Measurements from ENCODE around the gene REXO2.

Gene REXO2

DNA sequence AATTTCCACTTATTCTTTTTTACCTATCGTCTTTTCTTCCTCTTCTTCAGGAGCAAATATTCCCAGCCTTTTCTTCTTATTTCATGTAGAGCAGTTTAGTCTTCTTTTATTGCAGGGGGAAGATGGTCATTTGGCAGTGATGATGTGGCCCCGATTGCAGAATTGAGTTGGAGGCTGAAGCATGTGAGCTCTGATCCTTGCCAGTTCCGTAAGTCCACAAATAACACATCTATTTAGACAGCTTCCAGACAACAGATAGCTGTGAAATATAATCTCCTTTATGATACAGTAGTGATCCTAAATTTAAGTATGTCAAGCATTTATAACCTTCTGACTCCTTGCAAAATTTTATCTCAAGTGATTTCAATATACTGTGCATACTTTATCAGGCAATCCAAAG is 27.5 kb downstream of the REXO2 start:
- CTCF ChIA-PET: interaction anchor here (0.9 kb wide), 1 partner anchor 40 kb away, joined by 3 read pairs; no protein-coding TSS in a partner anchor

DNA sequence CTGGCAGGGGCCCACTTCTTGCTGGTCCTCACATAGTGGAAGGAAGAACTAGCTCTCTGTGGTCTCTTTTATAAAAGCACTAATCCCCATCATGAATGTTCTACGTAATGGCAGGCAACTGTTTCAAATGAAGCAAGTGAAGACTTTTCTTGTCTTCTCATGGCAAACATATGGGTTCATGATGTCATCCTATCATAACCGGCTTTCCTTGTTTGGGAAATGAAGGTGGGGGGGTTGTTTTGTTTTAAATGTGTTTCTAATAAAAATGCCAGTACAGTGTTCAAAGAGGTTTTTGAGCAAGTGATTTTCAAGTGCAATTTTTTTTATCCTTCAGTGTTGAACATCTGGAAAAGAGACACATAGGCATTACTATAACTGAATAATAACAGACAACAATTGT is 33.4 kb downstream of the REXO2 start:
- Histone ChIP-seq H3K36me3 (ENCODE audit: control insufficient read depth in 2 of 2, insufficient read depth in 1 of 2, low read length in 2 of 2) (no peaks in the 10 kb centered on the region), H3K9me3 (ENCODE audit: control insufficient read depth, insufficient read depth, low read depth, low read length) (no peaks in the 10 kb centered on the region), H3K4me1 (ENCODE audit: control insufficient read depth, insufficient read depth, low read length) (no peaks in the 10 kb centered on the region), H3K4me3 (ENCODE audit: low read depth, low read length) (no peak overlapping the region), H3K27ac (ENCODE audit: extremely low read depth, low read depth, low read length) (no peak overlapping the region)
- TF ChIP-seq BCL11A (tag by site-specific recombination; IDR thresholded peaks at IDR 0.05; ENCODE audit: low read depth) (no peak), ZNF501 (tag by site-specific recombination; IDR thresholded peaks at IDR 0.05) (no peak)
- TF ChIP-seq, protein P1, sequence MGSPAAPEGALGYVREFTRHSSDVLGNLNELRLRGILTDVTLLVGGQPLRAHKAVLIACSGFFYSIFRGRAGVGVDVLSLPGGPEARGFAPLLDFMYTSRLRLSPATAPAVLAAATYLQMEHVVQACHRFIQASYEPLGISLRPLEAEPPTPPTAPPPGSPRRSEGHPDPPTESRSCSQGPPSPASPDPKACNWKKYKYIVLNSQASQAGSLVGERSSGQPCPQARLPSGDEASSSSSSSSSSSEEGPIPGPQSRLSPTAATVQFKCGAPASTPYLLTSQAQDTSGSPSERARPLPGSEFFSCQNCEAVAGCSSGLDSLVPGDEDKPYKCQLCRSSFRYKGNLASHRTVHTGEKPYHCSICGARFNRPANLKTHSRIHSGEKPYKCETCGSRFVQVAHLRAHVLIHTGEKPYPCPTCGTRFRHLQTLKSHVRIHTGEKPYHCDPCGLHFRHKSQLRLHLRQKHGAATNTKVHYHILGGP (tag by site-specific recombination; IDR thresholded peaks at IDR 0.05): no peak
- POLR2A ChIA-PET: no interaction called here
- CTCF ChIA-PET: interaction anchor here (0.7 kb wide), 1 partner anchor 138 kb away, joined by 3 read pairs; no protein-coding TSS in a partner anchor

More for the DNA sequence above, 27.5 kb downstream of the REXO2 start:
- no peak overlapping the region for H3K4me3 ChIP-seq (ENCODE audit: low read depth, low read length)
- H3K4me1 ChIP-seq (ENCODE audit: control insufficient read depth, insufficient read depth, low read length): no peaks in the 10 kb centered on the region
- H3K27ac ChIP-seq (ENCODE audit: extremely low read depth, low read depth, low read length): no peak overlapping the region
- H3K9me3 ChIP-seq (ENCODE audit: control insufficient read depth, insufficient read depth, low read depth, low read length): no peaks in the 10 kb centered on the region
- POLR2A ChIA-PET: no interaction called here
- no peak for TF ChIP-seq ZNF792 (tag by site-specific recombination; IDR thresholded peaks at IDR 0.05)
- TF ChIP-seq, protein P2, sequence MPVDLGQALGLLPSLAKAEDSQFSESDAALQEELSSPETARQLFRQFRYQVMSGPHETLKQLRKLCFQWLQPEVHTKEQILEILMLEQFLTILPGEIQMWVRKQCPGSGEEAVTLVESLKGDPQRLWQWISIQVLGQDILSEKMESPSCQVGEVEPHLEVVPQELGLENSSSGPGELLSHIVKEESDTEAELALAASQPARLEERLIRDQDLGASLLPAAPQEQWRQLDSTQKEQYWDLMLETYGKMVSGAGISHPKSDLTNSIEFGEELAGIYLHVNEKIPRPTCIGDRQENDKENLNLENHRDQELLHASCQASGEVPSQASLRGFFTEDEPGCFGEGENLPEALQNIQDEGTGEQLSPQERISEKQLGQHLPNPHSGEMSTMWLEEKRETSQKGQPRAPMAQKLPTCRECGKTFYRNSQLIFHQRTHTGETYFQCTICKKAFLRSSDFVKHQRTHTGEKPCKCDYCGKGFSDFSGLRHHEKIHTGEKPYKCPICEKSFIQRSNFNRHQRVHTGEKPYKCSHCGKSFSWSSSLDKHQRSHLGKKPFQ (tag by site-specific recombination; IDR thresholded peaks at IDR 0.05): no peak
- peak; percentile 27; the same call in 1 of the 2 replicates for TF ChIP-seq FEZF1 (tag by site-specific recombination; IDR thresholded peaks at IDR 0.05)
- no peaks in the 10 kb centered on the region for H3K36me3 ChIP-seq (ENCODE audit: control insufficient read depth in 2 of 2, insufficient read depth in 1 of 2, low read length in 2 of 2)

- ChIA-PET CTCF (no interaction called here), POLR2A (no interaction called here)
Observed at GRCh38 chr11:114478001-114478410, 38.7 kb downstream of the REXO2 start.

More at GRCh38 chr11:114478001-114478410, 38.7 kb downstream of the REXO2 start:
- Histone ChIP-seq H3K4me3 (ENCODE audit: low read depth, low read length) (no peak overlapping the region), H3K9me3 (ENCODE audit: control insufficient read depth, insufficient read depth, low read depth, low read length) (no peaks in the 10 kb centered on the region), H3K4me1 (ENCODE audit: control insufficient read depth, insufficient read depth, low read length) (no peaks in the 10 kb centered on the region), H3K27ac (ENCODE audit: extremely low read depth, low read depth, low read length) (no peak overlapping the region), H3K36me3 (ENCODE audit: control insufficient read depth in 2 of 2, insufficient read depth in 1 of 2, low read length in 2 of 2) (no peaks in the 10 kb centered on the region)
- no peak for TF ChIP-seq ZNF654 (tag by site-specific recombination; IDR thresholded peaks at IDR 0.05; ENCODE audit: low read depth)
- TF ChIP-seq KLF16 (tag by site-specific recombination; IDR thresholded peaks at IDR 0.05): no peak
- no peak for TF ChIP-seq ZNF48 (tag by site-specific recombination; IDR thresholded peaks at IDR 0.05)
- no peak for TF ChIP-seq AEBP2 (tag by site-specific recombination; IDR thresholded peaks at IDR 0.05; ENCODE audit: borderline replicate concordance)
- TF ChIP-seq ZNF239 (tag by site-specific recombination; IDR thresholded peaks at IDR 0.05): no peak
- no peak for TF ChIP-seq KLF9 (tag by site-specific recombination; IDR thresholded peaks at IDR 0.05; ENCODE audit: low read depth)
- TF ChIP-seq ZNF148 (tag by site-specific recombination; IDR thresholded peaks at IDR 0.05; ENCODE audit: borderline replicate concordance): no peak

Data from HEK293 (cell line).